NCI-H748 (cell line): ENCODE data around the gene NMUR1.
"Not testable (repeated sequence)": the region's sequence is repeated elsewhere in the genome, so short reads cannot be mapped to it uniquely, and the experiment has no call there.

ENCODE experiments used
- DNase-seq: peaks from one replicate; lab custom pipeline; 2025; ENCODE audit not compliant: unreplicated experiment; lab: John Stamatoyannopoulos, UW

The NMUR1 gene

GRCh38 chr2:231530099-231531011 lies at the start of gene NMUR1:
TSS of gene NMUR1 (minus strand) at chr2:231530445. CDS start at chr2:231530361, 84 bp downstream.
- peak; percentile 23 for DNase-seq

GRCh38 chr2:231579560-231579959 lies 49.3 kb upstream of the NMUR1 start:
- DNase-seq: no peak

DNA sequence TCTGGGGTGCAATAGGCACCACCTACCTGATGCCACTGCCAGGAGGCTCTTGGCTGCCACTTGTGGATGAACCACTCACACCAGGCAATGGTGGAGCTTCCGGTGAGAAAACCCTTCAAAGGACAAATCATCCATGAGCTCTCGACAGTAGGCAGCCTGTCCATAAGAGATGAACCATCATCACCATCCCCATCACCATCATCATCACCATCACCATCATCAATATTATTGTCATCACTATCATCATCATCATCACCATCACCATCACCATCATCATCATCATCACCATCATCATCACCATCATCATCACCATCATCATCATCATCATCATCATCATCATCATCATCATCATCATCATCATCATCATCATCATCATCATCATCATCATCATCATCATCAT lies 48.4 kb upstream of the NMUR1 start:
- not testable (repeated sequence) for DNase-seq

GRCh38 chr2:231576465-231576864 lies 46.2 kb upstream of the NMUR1 start:
- DNase-seq: no peak

- DNase-seq: no peak
Measured at GRCh38 chr2:231575612-231576256, 45.5 kb upstream of the NMUR1 start.

- DNase-seq: no peak
Measured at GRCh38 chr2:231573698-231574421, 43.6 kb upstream of the NMUR1 start.

DNA sequence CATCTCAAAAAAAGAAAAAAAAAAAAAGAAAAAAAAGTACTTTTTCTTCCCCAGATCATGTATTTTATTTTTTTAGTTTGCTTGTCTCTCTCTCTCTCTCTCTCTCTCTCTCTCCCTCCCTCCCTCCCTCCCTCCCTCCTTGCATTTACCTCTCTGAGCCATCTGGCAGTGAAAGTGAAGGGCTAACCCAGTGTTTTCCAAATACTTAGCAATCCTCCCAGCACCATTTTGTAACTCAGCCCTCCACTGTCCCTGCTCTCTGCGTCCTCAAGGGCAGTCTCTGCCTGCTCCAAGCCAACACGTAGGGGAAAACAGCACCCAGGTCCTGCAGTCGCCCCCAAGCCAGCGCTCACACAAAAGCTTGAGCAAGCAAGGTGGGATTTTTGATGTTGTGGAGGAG lies 42.9 kb upstream of the NMUR1 start:
- no peak for DNase-seq

DNA sequence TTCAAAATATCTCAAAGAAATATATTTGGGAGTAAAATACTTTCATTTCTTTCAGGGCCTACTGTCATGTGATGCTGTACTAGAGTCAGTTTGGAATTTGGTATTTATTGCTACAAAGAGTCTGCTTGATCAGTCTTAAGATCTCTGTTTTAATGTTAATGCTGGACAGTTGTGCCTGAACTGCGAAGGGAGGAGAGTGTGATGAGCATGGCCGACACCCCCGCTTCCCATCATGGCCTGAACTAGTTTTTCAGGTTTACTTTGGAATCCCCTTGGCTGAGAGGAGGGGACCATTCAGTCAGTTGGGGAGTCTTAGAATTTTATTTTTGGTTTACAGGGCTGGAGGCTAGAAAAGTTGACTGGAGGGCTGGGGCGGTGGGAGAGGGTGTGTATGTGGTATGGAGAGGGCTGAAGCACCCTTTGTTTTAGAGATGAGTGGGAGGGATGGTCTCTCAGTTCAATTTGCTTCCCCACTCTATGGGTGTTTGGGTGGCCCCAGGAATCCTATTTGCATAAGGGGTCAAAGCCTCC lies 41.5 kb upstream of the NMUR1 start:
- DNase-seq: no peak

GRCh38 chr2:231570915-231571314 lies 40.7 kb upstream of the NMUR1 start:
- DNase-seq: not testable (repeated sequence)

- DNase-seq: no peak
Measured at GRCh38 chr2:231568785-231569435, 38.7 kb upstream of the NMUR1 start.

DNA sequence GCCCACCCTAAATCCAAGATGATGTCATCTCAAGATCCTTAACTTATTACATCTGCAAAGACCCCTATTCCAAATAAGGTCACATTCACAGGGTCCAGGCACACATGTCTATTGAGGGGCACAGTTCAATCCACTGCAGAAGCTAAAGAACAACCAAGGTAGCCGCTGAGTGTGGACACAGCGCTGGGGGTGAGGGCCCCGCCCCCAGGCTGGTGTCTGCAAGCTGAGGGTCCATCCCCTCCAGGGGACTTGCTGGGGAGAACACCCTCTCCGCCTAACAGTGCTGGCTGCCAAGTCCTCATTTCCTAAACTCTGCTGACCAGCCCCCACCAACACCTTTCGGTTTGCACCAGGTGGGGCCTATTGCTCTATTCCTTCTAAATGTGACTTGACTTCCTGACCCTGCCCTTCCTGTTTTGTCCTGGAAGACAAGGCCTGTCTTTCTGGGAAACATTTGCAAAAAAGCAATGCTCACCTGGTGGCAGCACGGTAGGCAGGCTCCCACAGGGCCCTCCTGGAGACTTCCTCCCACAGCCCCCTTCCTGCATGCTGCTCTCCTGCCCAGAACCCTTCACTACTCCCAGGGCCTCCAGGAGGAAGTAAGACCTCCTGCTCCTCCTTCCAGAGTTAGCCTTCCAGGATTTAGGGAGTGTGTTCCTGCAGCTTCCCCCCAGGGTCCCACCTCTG lies 38.0 kb upstream of the NMUR1 start:
- DNase-seq: no peak

GRCh38 chr2:231567159-231567558 lies 36.9 kb upstream of the NMUR1 start:
- DNase-seq: no peak

DNA sequence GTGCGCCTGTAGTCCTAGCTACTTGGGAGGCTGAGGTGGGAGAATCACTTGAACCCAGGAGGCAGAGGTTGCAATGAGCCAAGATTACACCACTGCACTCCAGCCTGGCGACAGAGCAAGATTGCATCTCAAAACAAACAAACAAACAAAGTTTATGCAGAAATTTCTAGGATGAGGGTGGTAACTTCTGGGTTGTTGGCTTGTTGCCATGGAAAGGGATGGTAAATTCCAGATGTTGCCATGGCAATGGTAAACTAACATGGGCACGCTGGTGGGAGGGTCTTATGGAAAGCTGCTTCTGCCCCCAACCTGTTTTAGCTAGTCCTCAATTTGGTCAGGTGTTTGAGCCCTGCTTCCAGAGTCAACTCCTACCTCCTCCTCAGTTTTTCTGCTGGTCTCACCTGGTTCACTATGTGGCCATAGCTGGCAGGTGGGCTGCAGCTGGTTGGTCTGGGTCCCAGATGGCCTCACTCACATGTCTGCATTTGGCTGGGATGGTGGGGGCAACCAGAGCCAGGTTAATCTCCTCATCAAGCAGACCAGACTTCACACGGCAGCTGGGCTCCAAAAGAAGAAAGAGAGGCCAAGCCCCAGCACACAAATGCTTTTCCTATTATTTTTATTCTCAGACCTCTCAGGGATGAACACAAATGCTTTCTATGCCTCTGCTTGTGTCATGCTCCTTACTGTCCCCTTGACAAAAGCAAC lies 35.8 kb upstream of the NMUR1 start:
- DNase-seq: peak; percentile 24

- DNase-seq: peak; percentile 52
Measured at GRCh38 chr2:231563378-231563961, 33.2 kb upstream of the NMUR1 start.

DNA sequence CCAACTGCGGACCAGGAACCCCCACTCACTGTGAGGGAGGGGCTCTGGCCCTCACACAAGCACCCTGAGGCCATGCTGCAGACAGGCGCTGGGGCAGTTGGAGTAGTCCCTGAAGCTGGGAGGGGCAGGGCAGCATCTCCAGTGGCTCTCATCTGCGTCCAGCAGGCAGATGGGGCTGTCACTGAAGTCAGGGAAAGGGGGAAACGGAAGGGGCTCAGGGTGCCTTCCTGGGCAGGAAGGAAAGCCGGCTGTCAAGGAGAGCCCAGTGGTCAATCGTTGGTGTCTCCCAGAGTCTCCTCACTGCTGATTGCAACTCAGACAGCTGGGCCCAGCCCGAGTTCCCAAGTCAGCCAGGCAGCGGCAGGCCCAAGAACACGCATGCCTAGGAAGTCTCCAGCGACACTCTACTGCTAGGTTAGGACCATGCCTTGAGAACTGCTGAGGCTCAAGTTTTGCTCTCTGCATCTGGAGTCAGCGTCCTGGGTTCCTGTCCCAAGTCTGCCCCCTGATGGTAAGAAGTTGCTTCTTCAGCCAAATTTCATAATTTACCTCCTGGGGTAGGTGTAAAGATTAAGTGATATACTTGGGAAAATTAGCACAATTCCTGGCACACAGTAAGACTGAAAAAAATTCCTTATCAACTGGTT lies 27.4 kb upstream of the NMUR1 start:
- peak; percentile 47 for DNase-seq

DNA sequence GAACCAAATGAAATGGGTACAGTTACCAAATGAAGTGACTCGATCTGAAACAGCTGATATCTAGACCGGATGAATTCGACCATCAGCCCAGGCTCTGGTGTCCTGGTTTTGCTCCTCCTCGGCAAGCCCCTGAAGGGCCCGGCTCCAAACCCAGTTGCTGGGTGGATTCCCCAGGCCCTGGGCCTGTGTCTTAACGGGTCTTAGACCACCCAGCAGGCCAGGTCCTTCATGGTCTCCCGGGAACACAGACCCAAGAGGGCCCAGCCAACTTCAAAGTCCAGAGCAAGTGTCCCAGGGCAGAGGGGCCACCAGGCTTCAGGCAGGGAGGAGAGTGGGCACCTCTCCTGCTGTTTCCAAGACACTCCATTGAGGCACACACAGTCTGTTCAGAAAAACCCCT lies 26.7 kb upstream of the NMUR1 start:
- no peak for DNase-seq

GRCh38 chr2:231556496-231556895 lies 26.3 kb upstream of the NMUR1 start:
- not testable (repeated sequence) for DNase-seq

DNA sequence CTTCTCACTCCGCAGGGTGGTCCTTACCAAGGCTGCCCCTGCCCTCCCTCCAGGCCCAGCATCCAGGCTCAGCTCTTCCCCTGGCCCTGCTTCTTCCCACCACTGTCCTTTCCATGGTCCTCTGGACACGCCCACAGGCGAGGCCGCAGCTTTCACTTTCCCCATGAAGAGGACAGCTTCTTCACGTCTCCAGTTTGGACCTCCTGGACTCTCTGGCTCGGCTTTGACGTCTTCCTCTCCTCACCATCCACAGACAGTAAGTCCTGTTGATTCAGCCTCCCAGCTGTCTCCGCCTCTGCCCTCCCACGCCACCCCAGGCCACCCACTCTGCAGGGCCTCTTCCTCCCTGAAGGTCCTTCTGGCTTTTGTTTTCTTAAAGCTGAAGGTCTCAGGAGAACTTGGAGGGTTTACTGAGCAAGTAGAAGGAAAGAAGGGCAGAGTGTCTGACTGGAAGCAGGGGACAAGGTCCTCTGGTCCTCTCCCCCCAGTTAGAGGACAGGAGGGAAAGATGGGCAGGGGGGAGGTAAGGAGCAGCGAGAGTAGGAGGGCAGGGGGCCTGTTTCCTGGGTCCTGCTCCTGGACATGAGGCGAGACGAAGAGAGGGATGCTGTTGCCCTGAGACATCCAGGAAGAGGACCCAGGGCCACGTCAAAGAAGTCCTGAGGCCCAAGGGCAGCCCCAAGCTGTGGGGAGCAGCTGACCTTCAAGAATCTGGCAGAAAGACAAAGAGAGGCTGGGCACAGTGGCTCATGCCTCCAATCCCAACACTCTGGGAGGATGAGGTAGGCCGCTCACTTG lies 24.7 kb upstream of the NMUR1 start:
- no peak for DNase-seq
